ENCODE data around the gene TMPRSS2. TPM values are rescaled to one million over a fixed set of nuclear protein-coding genes. Genes with fewer than 3 reads are reported as not detected.

Gene TMPRSS2
- total and polyA plus RNA-seq, 7 donors: 0.33 to 434 (median 34.4) TPM; not detected in 1

DNA sequence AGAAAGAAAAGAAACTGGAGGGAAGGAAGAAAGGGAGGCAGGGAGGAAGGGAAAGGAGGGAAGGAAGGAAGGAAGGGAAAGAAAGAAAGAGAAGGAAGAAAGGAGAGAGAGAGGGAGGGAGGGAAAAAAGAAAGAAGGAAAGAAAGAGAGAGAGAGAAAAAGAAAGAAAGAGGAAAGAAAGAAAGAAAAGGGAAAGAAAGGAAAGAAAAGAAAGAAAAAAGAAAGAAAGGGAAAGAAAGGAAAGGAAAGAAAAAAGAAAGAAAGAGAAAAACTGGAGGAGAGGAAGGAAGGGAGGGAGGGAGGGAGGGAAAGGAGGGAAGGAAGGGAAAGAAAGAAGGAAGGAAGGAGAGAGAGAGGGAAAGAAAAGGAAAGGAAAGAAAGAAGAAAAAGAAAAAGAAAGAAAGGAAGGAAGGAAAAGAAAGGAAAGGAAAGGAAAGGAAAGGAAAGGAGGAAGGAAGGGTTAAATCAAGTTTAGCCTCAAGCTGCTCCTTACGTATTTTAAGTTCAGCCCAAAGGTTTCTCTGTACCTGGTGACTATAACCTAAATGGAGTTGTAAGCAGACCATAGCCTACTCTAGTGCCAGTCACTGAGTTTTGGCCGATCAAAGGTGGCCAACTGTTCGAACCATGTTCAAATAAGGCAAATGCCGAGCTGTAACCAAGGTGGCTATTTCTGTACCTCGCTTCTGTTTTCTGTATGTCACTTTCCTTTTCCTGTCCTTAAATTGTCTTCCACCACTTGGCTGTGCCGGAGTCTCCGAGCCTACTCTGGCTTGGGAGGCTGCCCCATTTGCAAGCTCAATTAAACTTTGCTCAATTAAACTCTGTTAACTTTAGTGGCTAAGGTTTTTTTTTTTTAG lies 37.8 kb upstream of the TMPRSS2 start:
- no peaks in the 10 kb centered on the region for H3K9me3 ChIP-seq
- peaks cover 0 to 8% (median 0%) of the 10 kb centered on the region in 3 donors for H3K27me3 ChIP-seq
- intact Hi-C loops (cut with DNase I): no loop called here
- H3K27ac ChIP-seq: no peak overlapping the region
- 15 to 36% methylated on average over 7 of the region's 7 CpGs for WGBS, 2 donors
- no peaks in the 10 kb centered on the region for H3K4me1 ChIP-seq
- no peaks in the 10 kb centered on the region for H3K36me3 ChIP-seq
- TF ChIP-seq POLR2AphosphoS5 (IDR thresholded peaks at IDR 0.05): no peak
- TF ChIP-seq POLR2A (IDR thresholded peaks at IDR 0.05): no peak
- no peak for TF ChIP-seq EP300 (IDR thresholded peaks at IDR 0.05)
- TF ChIP-seq, protein P1, sequence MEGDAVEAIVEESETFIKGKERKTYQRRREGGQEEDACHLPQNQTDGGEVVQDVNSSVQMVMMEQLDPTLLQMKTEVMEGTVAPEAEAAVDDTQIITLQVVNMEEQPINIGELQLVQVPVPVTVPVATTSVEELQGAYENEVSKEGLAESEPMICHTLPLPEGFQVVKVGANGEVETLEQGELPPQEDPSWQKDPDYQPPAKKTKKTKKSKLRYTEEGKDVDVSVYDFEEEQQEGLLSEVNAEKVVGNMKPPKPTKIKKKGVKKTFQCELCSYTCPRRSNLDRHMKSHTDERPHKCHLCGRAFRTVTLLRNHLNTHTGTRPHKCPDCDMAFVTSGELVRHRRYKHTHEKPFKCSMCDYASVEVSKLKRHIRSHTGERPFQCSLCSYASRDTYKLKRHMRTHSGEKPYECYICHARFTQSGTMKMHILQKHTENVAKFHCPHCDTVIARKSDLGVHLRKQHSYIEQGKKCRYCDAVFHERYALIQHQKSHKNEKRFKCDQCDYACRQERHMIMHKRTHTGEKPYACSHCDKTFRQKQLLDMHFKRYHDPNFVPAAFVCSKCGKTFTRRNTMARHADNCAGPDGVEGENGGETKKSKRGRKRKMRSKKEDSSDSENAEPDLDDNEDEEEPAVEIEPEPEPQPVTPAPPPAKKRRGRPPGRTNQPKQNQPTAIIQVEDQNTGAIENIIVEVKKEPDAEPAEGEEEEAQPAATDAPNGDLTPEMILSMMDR (IDR thresholded peaks at IDR 0.05): no peak
- no peak overlapping the region for H3K4me3 ChIP-seq
- DNase-seq: no peak

DNA sequence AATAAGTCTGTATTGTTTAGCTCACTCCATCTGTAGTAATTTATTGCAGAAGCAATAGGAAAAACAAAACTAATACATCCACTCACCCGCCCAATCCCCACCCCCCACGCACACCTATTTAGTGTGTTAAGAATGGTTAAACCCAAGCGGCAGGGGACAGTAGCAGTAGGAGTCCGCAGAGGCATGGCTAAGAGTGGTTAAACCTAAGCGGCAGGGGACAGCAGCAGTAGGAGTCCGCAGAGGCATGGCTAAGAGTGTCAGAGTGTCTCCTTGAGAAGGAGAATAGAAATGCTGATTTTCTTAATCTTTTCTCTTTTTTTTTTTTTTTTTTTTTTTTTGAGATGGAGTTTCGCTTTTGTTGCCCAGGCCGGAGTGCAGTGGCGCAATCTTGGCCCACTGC lies 34.8 kb upstream of the TMPRSS2 start:
- Histone ChIP-seq H3K27me3 (peaks cover 0 to 11% (median 0%) of the 10 kb centered on the region in 3 donors), H3K27ac (no peak overlapping the region), H3K4me3 (no peak overlapping the region), H3K4me1 (no peaks in the 10 kb centered on the region), H3K9me3 (no peaks in the 10 kb centered on the region), H3K36me3 (no peaks in the 10 kb centered on the region)
- no peak for DNase-seq
- TF ChIP-seq EP300 (IDR thresholded peaks at IDR 0.05): no peak
- TF ChIP-seq, protein P1 (IDR thresholded peaks at IDR 0.05): no peak
- TF ChIP-seq POLR2A (IDR thresholded peaks at IDR 0.05): no peak
- TF ChIP-seq POLR2AphosphoS5 (IDR thresholded peaks at IDR 0.05): no peak
- WGBS, 2 donors: 84 to 91% methylated on average over 9 of the region's 9 CpGs
- intact Hi-C loops (cut with DNase I): no loop called here

DNA sequence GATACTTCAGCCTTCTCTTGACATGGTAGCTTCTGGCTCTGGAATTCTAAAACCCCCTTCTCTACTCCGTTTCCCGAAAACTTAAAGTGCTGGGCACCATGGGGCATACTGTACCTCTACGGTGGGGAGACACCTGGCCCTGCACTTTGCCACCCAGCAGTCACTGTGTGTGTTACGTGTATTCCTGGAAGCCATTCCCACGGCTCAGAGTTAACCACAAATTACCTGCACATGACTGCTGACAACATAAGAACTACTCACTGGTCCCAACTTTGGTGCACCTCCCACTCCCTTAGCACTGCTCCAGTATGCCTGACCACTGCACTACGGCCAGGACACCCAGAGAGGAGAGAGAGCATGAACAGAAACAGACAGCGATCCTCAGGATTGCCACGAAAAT lies 29.4 kb upstream of the TMPRSS2 start:
- H3K27me3 ChIP-seq: peaks cover 0 to 10% (median 0%) of the 10 kb centered on the region in 3 donors
- 83% methylated on average over 8 of the region's 8 CpGs for WGBS, 2 donors
- no peak overlapping the region for H3K4me3 ChIP-seq
- H3K4me1 ChIP-seq: no peaks in the 10 kb centered on the region
- intact Hi-C loops (cut with DNase I): no loop called here
- no peaks in the 10 kb centered on the region for H3K9me3 ChIP-seq
- no peak for DNase-seq
- H3K27ac ChIP-seq: no peak overlapping the region
- no peaks in the 10 kb centered on the region for H3K36me3 ChIP-seq
- TF ChIP-seq POLR2AphosphoS5 (IDR thresholded peaks at IDR 0.05): no peak
- TF ChIP-seq POLR2A (IDR thresholded peaks at IDR 0.05): no peak
- TF ChIP-seq, protein P1 (IDR thresholded peaks at IDR 0.05): no peak
- no peak for TF ChIP-seq EP300 (IDR thresholded peaks at IDR 0.05)

DNA sequence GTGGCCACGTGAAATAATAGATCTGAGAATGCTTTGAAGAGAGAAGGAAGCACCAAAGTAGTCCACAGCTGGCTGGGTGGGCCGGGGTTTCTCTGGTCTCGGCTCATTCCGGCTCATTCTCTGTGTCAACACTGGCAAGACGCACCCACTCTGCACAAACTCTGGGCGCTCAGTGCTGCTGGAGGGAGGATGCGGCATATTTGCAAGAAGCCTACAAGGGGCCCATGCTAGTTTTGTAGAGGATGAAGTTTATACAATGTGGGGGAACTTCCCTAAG lies 28.8 kb upstream of the TMPRSS2 start:
- Histone ChIP-seq H3K27me3 (peaks cover 0 to 10% (median 0%) of the 10 kb centered on the region in 3 donors), H3K4me3 (no peak overlapping the region), H3K4me1 (no peaks in the 10 kb centered on the region), H3K36me3 (no peaks in the 10 kb centered on the region), H3K9me3 (no peaks in the 10 kb centered on the region), H3K27ac (no peak overlapping the region)
- DNase-seq: no peak
- no peak for TF ChIP-seq POLR2AphosphoS5 (IDR thresholded peaks at IDR 0.05)
- TF ChIP-seq, protein P1 (IDR thresholded peaks at IDR 0.05): no peak
- TF ChIP-seq POLR2A (IDR thresholded peaks at IDR 0.05): no peak
- no peak for TF ChIP-seq EP300 (IDR thresholded peaks at IDR 0.05)
- intact Hi-C loops (cut with DNase I): no loop called here
- WGBS, 2 donors: 18 to 55% methylated on average over 7 of the region's 7 CpGs

All from sigmoid colon (tissue), 7 donors.